Fibroblast of peridontal ligament (primary cell): ENCODE data around the gene SIRPB2.

Experiments
- DNase-seq: peaks from one replicate; pipeline ENCODE4 v3.0.0-alpha.2; 2010; ENCODE audit errors: extremely low read depth

The SIRPB2 gene

DNA sequence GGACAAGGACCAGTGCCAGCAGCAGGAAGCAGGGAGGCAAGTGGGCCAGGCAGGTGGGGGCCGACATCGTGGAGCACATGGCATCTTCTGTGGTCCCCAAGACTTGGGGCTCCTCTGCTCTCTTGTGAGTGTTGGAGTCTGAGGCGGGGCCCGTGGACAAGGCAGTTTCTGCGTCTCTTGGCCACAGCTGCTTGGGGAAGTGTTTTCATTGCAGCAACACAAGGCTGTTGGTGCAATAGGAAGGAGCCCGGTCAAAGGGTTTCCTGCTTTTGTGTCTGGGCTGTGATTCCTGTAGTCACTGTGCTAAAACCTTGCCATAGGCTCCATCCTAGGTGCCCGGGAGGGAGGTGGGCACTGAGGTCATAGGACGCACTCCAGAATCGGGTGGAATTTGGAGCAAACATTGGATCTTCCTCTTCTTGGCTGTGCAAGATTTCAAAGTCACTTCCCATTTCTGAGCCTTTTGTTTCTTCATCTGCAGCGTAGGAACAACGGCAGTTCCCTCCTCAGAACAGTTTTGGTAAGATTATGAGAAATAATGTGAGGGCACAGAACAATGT is at the start of gene SIRPB2:
TSS of gene SIRPB2 (minus strand) at position 140 of the 560 bp plus-strand sequence. CDS start at position 79, 61 bp downstream.
- no peak for DNase-seq

DNA sequence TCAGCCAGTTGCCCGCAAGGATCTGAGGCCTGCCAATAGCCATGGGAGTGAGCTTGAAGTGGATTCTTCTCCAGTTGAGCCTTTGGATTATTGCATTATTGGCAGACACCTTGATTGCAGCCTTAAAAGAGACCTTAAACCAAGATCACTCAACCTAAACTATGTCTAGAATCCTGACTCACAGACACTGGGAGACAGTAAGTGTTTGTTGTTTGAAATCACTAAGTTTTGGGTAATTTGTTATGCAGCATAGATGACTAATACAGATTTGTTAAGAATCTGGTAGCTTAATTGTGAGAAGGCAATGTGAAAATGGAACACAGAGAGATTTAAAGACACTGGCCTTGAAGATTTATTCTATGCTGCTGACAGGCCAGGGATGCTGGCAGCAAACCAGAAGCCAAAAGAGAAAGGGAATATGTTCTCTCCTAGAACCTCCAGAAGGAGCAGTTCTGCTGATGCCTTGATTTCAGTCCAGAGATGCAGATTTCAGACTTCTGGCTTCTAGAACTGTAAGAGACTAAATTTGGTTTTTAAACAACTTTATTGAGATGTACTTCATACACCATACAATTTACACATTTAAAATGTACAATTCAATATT is 48.7 kb upstream of the SIRPB2 start:
- no peak for DNase-seq

DNA sequence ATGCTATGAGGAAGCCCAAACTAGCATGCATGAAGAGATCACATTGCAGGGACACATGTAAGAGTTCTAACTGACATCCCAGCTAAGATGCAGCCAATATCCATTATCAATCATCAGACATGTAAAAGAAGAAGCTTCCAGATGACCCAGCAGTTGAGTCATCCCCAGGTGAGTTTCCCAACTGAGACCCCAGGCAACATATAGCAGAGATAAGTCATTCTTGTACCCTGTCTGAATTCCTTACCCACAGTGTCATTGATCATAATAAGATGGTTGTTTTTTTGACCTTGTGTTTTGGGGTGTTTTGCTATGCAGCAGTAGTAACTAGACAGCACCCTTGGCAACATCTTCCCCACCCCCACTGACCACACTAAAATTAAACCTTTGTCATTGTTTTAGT is 47.4 kb upstream of the SIRPB2 start:
- no peak for DNase-seq

DNA sequence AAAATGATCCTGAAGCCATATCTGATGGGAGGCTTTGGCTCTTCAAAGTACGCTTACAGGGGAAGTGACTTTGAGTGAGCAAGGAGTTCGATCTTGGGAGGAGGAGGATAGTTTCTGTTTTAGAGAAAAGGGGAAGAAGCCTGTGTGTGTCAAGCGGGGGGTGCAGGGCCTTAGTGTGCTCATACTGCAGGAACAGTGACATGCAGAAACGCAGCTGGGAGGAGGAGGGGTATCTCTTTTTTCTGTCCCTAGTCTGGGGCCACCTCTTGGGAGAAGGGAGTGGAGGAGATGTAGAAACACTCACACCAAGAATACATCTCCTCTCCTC is 46.5 kb upstream of the SIRPB2 start:
- DNase-seq: no peak

DNA sequence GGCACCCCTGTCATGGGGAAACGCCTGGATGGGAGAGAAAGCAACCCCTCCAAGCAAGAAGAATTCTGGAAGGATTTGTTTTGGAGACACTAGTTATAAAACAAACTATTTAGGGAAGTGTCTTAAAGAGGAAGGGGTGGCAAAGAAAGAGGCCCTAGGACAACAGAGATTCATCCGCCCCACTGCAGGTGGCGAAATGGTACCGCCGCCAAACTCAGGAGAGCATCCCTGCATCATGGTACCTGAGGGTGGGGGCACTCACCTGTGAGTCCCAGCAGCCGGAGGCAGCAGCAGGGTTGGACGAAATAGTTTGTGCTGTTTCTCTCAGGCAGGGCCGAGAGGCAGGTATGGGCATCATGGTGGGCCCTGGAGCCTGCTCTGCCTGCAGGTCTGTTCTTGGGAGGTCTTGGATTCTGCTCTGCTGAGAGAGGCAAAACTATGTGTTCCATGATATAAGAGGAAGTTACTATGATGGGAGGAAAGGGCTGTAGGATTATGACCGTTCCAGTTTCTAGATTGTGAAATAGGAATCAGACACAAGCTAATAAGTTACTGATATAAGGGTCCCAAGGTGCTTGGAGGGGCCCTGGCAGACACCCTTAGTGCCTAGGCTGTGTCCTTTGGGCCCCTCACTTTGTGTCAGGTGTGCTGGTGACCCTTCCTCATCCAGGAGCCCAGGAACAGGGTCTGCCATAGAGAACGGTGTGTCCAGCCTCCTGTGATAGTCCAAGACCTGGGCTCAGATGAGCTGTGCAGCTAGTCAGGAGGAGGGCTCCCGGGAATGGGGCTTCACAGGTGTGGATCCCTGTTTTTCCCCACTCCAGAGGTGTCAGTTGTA is 45.9 kb upstream of the SIRPB2 start:
- no peak for DNase-seq

DNA sequence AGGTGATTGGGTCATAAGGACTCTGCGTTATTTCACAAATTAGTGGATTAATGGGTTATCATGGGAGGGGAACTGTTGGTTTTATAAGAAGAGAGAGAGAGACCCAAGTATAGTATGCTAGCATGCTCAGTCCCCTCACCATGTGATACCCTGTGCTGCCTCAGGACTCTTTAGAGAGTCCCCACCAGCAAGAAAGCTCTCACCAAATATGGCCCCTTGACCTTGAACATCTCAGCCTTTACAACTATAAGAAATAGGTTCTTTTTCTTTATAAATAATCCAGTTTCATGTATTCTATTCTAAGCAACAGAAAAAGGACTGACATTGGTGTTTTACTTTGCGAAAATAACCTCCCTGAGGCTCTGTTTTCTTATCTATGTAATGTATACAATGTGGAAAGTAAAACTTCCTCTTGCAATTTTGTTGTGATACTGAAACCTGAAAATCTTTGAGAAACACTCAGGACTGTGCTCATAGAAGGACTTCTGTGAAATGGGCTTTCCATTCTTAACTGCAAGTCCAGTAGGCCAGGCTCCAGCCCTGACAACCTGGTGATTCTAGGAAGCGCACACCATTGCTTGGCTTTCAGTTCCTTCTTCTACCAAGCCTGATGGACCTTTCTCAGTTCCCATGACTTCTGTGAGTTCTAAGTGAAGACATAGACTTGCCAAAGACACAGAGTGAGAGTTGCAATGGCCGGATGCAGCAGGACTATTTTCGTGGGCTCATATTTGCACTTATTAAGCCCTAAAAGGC is 44.4 kb upstream of the SIRPB2 start:
- no peak for DNase-seq

DNA sequence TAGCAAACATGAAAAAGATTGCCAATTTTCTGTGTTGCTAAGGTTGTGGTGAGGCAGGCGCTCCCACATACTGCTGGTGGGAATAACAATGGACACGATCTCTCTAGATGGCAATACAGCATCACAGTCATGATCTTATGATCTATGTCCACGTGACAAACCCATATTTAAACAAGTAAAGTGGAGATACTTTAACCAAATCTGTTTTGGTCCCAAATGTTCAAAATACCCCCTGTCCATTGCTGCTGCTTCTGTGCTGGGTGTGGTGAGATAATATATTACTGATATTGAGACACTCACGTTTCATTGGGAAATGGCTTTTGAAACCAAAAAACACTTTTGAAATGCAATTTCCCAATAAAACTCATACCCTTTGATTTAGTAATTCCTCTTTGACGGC is 43.3 kb upstream of the SIRPB2 start:
- DNase-seq: no peak

DNA sequence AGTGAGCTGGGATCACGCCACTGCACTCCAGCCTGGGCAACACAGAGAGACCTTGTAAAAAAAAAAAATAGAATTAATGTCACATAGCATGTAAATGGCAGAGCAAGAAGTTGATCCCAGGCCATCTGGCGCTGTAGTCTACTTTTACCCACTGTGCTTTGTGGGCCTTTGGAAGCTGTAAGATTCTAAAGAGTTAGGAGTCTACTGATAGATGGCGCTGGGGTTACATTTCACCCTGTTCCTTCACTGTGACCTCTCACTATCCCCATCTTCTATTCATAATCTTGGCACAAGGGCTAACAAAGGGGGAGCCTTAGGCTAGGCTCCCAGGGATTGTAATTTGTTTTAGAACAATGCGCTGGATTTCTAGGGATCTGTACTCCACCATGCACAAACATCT is 41.8 kb upstream of the SIRPB2 start:
- no peak for DNase-seq

DNA sequence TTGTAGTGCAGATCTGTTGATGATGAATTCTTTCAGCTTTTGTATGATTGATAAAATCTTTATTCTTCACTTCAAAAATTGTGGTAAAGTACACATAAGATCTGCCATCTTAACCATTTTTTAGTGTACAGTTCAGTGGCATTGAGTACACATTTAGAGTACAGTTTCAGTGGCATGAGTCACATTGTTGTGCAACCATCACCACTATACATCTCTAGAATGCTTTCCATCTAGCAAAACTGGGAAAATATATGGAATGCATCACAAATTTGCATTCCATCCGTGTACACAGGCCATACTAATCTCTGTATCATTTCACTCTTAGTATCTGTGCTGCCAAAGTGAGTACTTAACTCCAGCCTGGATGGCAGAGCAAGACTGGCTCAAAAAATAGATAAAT is 37.6 kb upstream of the SIRPB2 start:
- DNase-seq: peak; percentile 3

DNA sequence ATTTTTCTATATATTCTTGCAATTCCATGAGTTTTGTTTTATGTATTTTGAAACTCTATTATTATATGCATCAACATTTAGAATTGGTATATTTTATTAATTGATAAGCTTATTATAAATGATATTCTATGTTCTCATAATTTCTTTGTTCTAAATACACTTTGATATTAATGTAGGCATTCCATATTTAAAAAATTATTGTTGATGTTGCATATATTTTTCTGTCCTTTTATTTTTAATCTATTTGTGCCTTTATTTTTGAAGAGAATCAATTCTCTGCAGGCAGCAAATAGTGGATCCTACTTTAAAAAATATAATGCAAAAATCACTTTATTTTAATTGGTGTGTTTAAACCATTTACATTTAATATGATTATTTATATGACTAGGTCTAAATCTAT is 36.7 kb upstream of the SIRPB2 start:
- no peak for DNase-seq

DNA sequence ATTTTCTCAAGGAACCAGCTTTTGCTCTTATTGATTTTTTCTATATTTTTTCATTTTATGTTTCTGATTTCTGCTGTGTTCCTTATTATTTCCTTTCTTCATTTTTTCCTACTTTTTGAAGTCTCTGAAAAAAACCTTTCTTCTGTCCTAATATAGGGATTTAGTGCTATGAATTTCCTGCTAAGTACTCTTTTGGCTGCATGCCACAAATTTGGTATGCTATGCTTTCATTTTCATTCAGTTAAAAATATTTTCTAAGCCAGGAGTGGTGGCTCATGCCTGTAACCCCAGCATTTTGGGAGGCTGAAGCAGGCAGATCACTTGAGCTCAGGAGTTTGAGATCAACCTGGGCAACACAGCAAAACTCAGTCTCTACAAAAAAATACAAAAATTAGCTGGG is 35.7 kb upstream of the SIRPB2 start:
- peak; percentile 25 for DNase-seq

DNA sequence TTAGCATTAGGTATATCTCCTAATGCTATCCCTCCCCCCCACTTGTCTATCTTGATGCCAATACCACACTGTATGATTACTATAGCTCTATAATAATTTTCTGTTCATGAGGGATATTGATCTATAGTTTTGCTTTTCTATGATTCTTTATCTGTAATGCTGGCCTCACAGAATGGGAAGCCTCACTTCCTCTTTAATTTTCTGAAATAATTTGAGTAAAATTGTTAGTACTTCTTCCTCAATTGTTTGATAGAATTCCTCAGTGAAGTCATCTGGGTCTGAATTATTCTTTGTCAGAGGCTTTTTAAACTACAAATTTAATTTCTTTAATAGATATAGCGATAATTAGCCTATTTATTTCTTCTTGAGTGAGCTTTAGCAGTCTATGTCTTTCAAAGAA is 35.1 kb upstream of the SIRPB2 start:
- DNase-seq: no peak

DNA sequence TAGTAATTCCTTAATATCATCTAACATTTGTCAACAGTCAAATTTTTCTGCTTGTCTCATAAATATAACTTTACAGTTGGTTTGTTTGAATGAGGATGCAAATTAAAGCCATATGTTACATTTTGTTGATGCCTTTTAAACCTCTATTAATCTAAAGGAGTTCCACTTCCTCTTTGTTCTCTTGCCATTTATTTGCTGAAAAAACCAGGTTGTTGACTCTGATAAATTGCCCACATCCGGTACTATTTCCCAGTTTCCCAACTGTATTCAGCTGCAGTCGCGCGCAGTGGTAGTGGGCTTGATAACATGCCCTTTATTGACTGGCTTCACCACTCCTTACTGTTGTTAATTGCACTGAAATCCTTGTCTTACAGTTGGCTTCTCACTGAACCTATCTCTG is 32.8 kb upstream of the SIRPB2 start:
- DNase-seq: no peak

DNA sequence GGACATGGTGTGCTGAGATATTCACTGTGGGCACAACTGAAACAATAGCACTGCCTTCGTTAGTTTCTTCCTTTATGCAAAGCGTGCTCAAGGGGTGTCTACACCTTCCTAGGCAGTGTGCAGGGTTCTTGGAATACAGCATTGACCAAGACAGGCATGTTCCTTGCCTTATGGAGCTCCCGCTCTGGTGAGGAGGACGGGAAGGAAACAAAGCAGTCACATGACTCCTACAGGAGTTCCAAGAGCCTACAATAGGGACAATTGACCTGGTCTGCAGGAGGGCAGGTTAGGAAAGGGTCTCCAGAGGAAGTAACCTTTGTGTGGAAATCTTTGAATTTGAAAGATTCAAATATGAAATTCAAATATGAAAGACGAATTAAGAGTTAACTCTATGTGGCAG is 25.8 kb upstream of the SIRPB2 start:
- no peak for DNase-seq

DNA sequence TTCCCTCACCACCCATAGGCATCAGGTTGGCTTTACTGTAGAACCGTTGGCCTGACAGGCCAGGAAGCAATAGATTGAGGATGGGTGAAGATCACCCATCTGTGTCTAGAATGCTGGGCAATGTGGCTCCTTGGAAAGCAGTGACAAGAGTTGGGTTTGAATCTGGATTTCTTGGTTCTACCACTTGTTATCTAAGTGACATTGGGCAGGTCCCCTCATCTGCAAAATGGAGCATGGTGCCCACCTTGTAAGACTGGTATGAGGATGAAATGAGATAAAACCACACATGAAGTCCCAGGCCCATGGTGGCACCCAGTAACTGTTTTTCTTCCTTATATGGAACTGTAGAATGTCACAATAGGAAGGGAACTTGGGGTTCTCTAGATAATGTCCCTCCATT is 22.6 kb upstream of the SIRPB2 start:
- no peak for DNase-seq

DNA sequence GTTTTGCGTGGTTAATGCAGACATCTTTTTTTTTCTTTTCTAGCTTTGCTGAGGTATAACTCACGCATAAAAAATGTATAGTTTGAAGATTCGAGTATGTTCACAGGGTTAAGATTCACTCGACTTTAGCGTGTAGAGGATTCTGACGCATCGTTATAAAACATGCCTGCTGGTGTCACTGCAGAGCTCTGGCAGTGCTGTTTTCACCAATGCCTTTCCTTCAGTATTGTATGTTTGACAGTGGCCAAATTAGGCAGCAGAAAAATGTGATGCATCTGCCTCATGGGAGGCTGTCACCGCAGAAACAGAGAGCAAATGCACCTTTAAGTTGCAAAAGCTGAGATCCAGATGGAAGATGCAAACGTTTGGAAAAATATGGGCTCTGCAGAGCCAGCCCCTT is 18.0 kb upstream of the SIRPB2 start:
- DNase-seq: peak; percentile 32

DNA sequence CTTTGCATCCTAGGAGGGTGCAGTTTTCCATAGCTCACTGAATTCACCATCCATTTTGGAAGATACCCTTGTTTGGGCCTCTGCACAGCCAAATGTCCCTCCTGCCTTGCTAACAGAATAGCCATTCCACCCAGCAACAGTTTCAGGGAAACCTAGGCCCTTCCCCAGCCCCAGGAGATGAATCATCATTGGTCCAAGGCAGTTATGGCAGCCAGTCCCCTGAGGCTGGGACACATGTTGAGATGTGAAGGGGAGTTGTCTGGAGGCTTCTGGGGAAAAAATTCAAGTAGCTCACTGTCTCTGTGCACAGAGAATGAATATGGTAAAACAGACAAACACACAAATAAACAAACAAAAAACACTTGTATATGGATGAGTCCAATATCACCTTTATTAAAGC is 17.4 kb upstream of the SIRPB2 start:
- no peak for DNase-seq

DNA sequence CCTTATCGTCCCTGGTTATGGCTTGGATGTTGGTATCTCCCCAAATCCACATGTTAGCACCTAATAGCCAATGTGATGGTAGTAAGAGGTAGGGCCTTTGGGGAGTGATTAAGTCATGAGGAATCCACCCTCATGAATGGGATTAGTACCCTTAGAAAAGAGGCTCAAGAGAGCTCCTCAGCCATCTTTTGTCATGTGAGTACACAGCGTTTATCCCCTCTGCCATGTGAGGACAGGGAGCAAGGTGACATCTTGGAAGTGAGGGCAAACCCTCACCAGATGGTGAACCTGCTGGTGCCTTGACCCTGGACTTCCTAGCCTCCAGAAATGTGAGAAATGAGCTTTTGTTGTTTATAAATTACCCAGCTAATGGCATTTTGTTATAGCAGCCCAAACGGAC is 16.1 kb upstream of the SIRPB2 start:
- DNase-seq: no peak

DNA sequence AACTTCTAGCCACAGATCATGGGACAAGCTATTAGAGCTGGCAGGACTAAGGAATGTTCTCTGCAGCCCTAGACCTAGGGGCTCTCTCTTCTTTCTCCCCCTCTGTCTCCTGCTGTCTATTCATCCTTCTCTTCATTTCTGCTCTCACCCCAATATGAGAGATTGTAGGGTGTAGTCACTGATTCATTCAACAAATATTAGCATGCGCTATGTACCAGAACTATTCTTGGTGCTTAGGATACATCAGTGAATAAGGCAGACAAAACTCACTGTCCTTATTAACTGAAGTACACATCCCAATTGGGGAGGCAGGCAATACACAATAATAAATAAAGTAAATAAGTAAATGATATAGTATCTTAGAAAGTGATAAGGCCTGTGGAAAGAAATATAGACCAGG is 14.7 kb upstream of the SIRPB2 start:
- DNase-seq: no peak

DNA sequence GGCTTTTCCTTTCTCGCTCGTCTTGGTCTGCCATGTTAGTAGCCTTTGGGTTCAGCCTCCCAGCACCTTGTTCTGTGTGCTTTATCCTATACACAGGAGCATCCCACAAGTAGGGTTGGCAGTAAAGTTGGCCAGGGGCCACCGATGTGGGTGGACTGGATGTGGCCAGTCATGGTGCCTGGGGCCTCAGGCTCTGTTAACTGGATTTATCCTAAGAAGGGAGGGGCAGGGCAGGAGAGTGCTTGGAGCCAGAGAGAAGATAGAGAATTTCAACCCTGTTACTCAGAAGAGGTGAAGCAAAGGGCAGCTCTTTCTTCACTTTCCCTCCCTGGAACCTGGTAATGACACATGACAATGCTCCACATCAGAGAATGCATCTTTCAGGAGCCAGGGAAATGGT is 14.1 kb upstream of the SIRPB2 start:
- DNase-seq: no peak

DNA sequence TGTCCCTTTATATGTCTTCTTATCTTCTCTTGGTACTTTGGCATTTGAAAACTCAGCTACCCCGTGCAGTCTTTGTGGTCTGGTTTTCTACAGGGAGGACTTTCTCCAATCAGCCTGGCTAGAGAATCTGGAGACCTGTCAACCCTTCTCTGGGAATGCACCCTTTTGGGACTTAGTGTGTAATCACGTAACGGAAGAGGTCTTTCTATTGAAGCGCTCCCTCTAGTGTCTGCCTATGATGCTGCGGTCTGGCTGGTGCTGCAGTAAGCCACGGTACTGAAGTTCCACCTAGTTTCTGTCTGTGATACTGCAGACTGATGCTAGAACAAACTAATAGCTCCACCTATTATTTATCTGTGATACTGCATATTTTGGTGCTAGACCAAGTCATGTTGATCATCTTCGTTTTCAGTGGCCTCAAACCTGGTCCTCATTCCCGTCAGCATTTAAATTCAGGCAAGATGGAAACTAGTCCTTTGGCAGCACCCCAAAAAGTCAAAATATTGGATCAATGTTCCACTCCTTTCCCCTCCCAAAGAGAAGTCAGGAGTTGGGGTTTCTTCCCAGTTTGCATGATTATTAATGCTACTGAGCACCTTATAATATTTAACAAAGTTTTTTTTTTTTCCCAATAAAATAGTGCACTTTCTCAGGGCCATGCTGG is 12.5 kb upstream of the SIRPB2 start:
- peak; percentile 90 for DNase-seq

DNA sequence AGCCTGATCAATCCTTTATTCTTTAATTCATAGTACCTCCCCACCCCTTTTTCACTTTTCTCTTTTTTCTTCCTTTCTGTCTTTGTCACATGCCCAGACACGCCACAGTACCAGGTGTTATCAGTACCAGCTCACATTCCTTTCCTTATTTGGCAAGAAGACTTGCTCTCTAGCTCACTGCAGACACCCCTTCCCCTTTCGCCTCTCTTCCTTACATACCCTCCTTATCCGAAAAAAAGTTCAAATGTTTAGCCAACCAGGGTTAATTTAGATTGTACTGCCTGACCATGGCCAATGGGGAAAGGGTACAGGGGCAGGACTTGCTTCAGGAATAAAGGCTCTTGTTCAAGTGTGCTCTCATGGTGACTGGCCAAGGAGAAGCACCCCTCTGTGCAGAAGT is 9.3 kb upstream of the SIRPB2 start:
- DNase-seq: no peak
